ENCODE results near the gene SALL2. TPM values are rescaled to one million over a fixed set of nuclear protein-coding genes. Genes with fewer than 3 reads are reported as not detected.
A peak's percentile ranks its signal among the peaks of the same experiment; 100 is the strongest.

SALL2 gene
- total RNA-seq, 1 experiment from 2014 or later, result 0.05 TPM

GRCh38 chr14:21494902-21495762 lies 31.0 kb downstream of the SALL2 start:
- no peak for DNase-seq (ENCODE audit: low spot score)

GRCh38 chr14:21486640-21487087 lies 39.5 kb downstream of the SALL2 start:
- no peak for DNase-seq (ENCODE audit: low spot score)

- DNase-seq (ENCODE audit: low spot score), result peak; percentile 94
Measured at GRCh38 chr14:21476925-21477681, 49.0 kb downstream of the SALL2 start, which contains the start of the genes RAB2B and TOX4. RAB2B (minus strand) TSS chr14:21476959; CDS start chr14:21476872, 87 bp downstream. TOX4 (plus strand) TSS chr14:21477195; CDS start chr14:21477279, 84 bp downstream.

GRCh38 chr14:21476523-21476924 lies 49.6 kb downstream of the SALL2 start:
- DNase-seq (ENCODE audit: low spot score), result no peak

- no peak for DNase-seq (ENCODE audit: low spot score)
Measured at GRCh38 chr14:21475767-21476522, 50.2 kb downstream of the SALL2 start.

Other genes starting within 250 kb of the SALL2 start
- gene RPGRIP1, start 246.3 kb downstream of the SALL2 start, total RNA-seq (2014; rRNA removed; shearing (Covaris generic)), result 0.05 and 0.33 TPM in 2 replicates
- 34.5 and 43.7 TPM in 2 replicates for gene SUPT16H, start 142.3 kb downstream of the SALL2 start, total RNA-seq (2014; rRNA removed; shearing (Covaris generic))
- gene CHD8, start 70.2 kb downstream of the SALL2 start, total RNA-seq (2014; rRNA removed; shearing (Covaris generic)), result 36.1 and 37.2 TPM in 2 replicates
- 4.4 and 6.4 TPM in 2 replicates for gene RAB2B, start 49.4 kb downstream of the SALL2 start, total RNA-seq (2014; rRNA removed; shearing (Covaris generic))
- gene TOX4, start 49.2 kb downstream of the SALL2 start, total RNA-seq (2014; rRNA removed; shearing (Covaris generic)), result 16.0 and 20.3 TPM in 2 replicates
- 39.7 and 41.0 TPM in 2 replicates for gene METTL3, start 15.0 kb downstream of the SALL2 start, total RNA-seq (2014; rRNA removed; shearing (Covaris generic))
- gene OR10G3, start 53.7 kb upstream of the SALL2 start, total RNA-seq (2014; rRNA removed; shearing (Covaris generic)), result not detected in 2 replicates
- not detected in 2 replicates for gene OR10G2, start 108.6 kb upstream of the SALL2 start, total RNA-seq (2014; rRNA removed; shearing (Covaris generic))
- gene OR4E2, start 127.5 kb upstream of the SALL2 start, total RNA-seq (2014; rRNA removed; shearing (Covaris generic)), result not detected in 2 replicates
- not detected in 2 replicates for gene OR4E1, start 147.5 kb upstream of the SALL2 start, total RNA-seq (2014; rRNA removed; shearing (Covaris generic))